Neural cell (in vitro differentiated cells): ENCODE data around the gene CTTNBP2NL.

Experiments used
- EP300 ChIP-seq: fragments of 450-650 bp; conservative IDR thresholded peaks from 2 replicates; pipeline ENCODE4 v1.6.1; 2014; ENCODE audit warnings: antibody characterized with exemption, mild to moderate bottlenecking, moderate library complexity; ENCODE audit not compliant: poor library complexity, severe bottlenecking
- EZH2 ChIP-seq: fragments of 200-600, 300-800 bp; shearing (Covaris generic), sonication (generic); IDR thresholded peaks from 2 replicates; pipeline ENCODE4 v1.6.1; 2014; ENCODE audit warnings: antibody characterized with exemption, low read length, borderline replicate concordance, mild to moderate bottlenecking; ENCODE audit not compliant: insufficient read depth, poor library complexity, severe bottlenecking
- POLR2AphosphoS5 ChIP-seq: IDR thresholded peaks from 2 replicates; pipeline ENCODE4 v1.6.1; 2012
- RAD21 ChIP-seq: fragments of 450-650 bp; conservative IDR thresholded peaks from 2 replicates; pipeline ENCODE4 v1.6.1; 2014; ENCODE audit warnings: antibody characterized with exemption, mild to moderate bottlenecking, moderate library complexity
- SMC3 ChIP-seq: fragments of 450-650 bp; conservative IDR thresholded peaks from 2 replicates; pipeline ENCODE4 v1.6.1; 2014; ENCODE audit warnings: antibody characterized with exemption, mild to moderate bottlenecking, moderate library complexity; ENCODE audit not compliant: poor library complexity
- TAF1 ChIP-seq: IDR thresholded peaks from 2 replicates; pipeline ENCODE4 v1.6.1; 2012; ENCODE audit warnings: low read depth
- TF ChIP-seq, protein P1 (sequence below): fragments of 450-650 bp; IDR thresholded peaks from 2 replicates; pipeline ENCODE4 v1.5.1; 2014; ENCODE audit warnings: antibody characterized with exemption, mild to moderate bottlenecking, moderate library complexity; ENCODE audit not compliant: poor library complexity, severe bottlenecking

DNA sequence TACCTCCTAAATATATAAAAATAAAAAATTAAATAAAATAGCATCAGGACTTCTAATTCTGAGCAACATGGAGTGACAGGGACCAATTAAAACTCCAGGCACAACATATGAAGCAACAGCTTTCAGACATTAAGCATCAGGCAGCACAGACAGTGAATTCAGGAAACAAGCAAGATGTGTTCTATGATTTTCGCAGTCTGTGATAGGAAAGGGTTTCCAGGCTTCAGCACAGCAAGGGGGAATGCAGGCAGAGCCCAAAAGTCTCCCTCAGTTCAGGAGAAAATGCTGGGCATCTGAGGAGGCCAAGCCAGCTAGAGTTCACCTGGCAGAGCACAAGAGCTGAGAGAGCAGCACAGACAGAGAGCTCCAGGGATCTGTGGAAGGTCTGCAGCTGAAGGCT, 22.2 kb upstream of the CTTNBP2NL start:
- TF ChIP-seq, protein P1, sequence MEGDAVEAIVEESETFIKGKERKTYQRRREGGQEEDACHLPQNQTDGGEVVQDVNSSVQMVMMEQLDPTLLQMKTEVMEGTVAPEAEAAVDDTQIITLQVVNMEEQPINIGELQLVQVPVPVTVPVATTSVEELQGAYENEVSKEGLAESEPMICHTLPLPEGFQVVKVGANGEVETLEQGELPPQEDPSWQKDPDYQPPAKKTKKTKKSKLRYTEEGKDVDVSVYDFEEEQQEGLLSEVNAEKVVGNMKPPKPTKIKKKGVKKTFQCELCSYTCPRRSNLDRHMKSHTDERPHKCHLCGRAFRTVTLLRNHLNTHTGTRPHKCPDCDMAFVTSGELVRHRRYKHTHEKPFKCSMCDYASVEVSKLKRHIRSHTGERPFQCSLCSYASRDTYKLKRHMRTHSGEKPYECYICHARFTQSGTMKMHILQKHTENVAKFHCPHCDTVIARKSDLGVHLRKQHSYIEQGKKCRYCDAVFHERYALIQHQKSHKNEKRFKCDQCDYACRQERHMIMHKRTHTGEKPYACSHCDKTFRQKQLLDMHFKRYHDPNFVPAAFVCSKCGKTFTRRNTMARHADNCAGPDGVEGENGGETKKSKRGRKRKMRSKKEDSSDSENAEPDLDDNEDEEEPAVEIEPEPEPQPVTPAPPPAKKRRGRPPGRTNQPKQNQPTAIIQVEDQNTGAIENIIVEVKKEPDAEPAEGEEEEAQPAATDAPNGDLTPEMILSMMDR = no peak
- TF ChIP-seq EP300 = no peak
- TF ChIP-seq EZH2 = no peak
- no peak for TF ChIP-seq TAF1
- no peak for TF ChIP-seq POLR2AphosphoS5
- TF ChIP-seq RAD21 = no peak
- TF ChIP-seq SMC3 = no peak
